Stimulated activated CD4-positive, alpha-beta T cell treated with anti-CD3 and anti-CD28 coated beads, Interleukin-2, amount 100 ng/mL, for 4 hours (primary cell): ENCODE measurements around the gene GNRHR.
"Not testable (repeated sequence)": the region's sequence is repeated elsewhere in the genome, so short reads cannot be mapped to it uniquely, and the experiment has no call there.

Experiments used
- DNase-seq: peaks from one replicate; pipeline ENCODE4 v3.0.0-alpha.2; 2020; ENCODE audit warnings: low read depth

Gene GNRHR

GRCh38 chr4:67754288-67754687, at the start of gene GNRHR:
Gene GNRHR (minus strand): TSS chr4:67754388. CDS start chr4:67754335, 53 bp downstream.
- DNase-seq: no peak

GRCh38 chr4:67796810-67797209, 42.6 kb upstream of the GNRHR start:
- no peak for DNase-seq

- no peak for DNase-seq
Observed at GRCh38 chr4:67790721-67791120, 36.5 kb upstream of the GNRHR start.

- DNase-seq: no peak
Observed at GRCh38 chr4:67787311-67787710, 33.1 kb upstream of the GNRHR start.

GRCh38 chr4:67785528-67785927, 31.3 kb upstream of the GNRHR start:
- DNase-seq: no peak

GRCh38 chr4:67779631-67780030, 25.4 kb upstream of the GNRHR start:
- DNase-seq: no peak

GRCh38 chr4:67776746-67777145, 22.6 kb upstream of the GNRHR start:
- no peak for DNase-seq

- no peak for DNase-seq
Observed at GRCh38 chr4:67770422-67770821, 16.2 kb upstream of the GNRHR start.

- no peak for DNase-seq
Observed at GRCh38 chr4:67765928-67766327, 11.7 kb upstream of the GNRHR start.

- no peak for DNase-seq
Observed at GRCh38 chr4:67765401-67765800, 11.2 kb upstream of the GNRHR start.

- DNase-seq: no peak
Observed at GRCh38 chr4:67764183-67764582, 10.0 kb upstream of the GNRHR start.

GRCh38 chr4:67762086-67762485, 7.9 kb upstream of the GNRHR start:
- DNase-seq: no peak

GRCh38 chr4:67756991-67757390, 2.8 kb upstream of the GNRHR start:
- DNase-seq: not testable (repeated sequence)

- no peak for DNase-seq
Observed at GRCh38 chr4:67755974-67756373, 1.8 kb upstream of the GNRHR start.

GRCh38 chr4:67751260-67751659, 2.9 kb downstream of the GNRHR start:
- DNase-seq: no peak

GRCh38 chr4:67750691-67751090, 3.5 kb downstream of the GNRHR start:
- no peak for DNase-seq

GRCh38 chr4:67749286-67749685, 4.9 kb downstream of the GNRHR start:
- no peak for DNase-seq

GRCh38 chr4:67746797-67747495, 7.2 kb downstream of the GNRHR start:
- DNase-seq: no peak

GRCh38 chr4:67744561-67745283, 9.5 kb downstream of the GNRHR start:
- no peak for DNase-seq

GRCh38 chr4:67743194-67743593, 11.0 kb downstream of the GNRHR start:
- no peak for DNase-seq

GRCh38 chr4:67736262-67736661, 17.9 kb downstream of the GNRHR start:
- no peak for DNase-seq

- DNase-seq: no peak
Observed at GRCh38 chr4:67735325-67735724, 18.9 kb downstream of the GNRHR start.

- DNase-seq: not testable (repeated sequence)
Observed at GRCh38 chr4:67730511-67730910, 23.7 kb downstream of the GNRHR start.
